PC-9 (cell line): ENCODE data around the gene KIF21B. TPM values are rescaled to one million over a fixed set of nuclear protein-coding genes. Genes with fewer than 3 reads are reported as not detected.

Experiments
- BruUV-seq: library from RNA; stranded (reverse); fragments of 400-500 nt; replicated peaks from 2 replicates; lab custom pipeline; 2021; lab: Mats Ljungman, UMichigan
- CTCF ChIA-PET: fragments of 300-600 bp; sonication (Branson Sonifier 250); formaldehyde crosslinking; loops from one replicate; lab custom pipeline; 2022; ENCODE audit warnings: antibody characterized with exemption; lab: Charles Lee
- POLR2A ChIA-PET: fragments of 300-600 bp; sonication (Branson Sonifier 250); formaldehyde crosslinking; loops from one replicate; lab custom pipeline; 2022; ENCODE audit warnings: antibody characterized with exemption; ENCODE audit not compliant: unreplicated experiment; lab: Charles Lee
- DNase-seq, 2 experiments: peaks; one replicate each; pipeline versions ENCODE4 v3.0.0 to v3.0.0-alpha.2; 2015 to 2022; ENCODE audit warnings: mixed read lengths in 1 of 2
- H2AFZ ChIP-seq: fragments of 200-600 bp; sonication (generic); 2 replicates; pipeline ENCODE4 v1.8.1; 2017; ENCODE audit warnings: antibody characterized with exemption
- H3F3A ChIP-seq: fragments of 200-600 bp; sonication (generic); 2 replicates; pipeline ENCODE4 v1.8.1; 2017; ENCODE audit warnings: antibody characterized with exemption, mild to moderate bottlenecking, low read depth; ENCODE audit not compliant: insufficient read depth
- H3K27ac ChIP-seq: fragments of 200-600 bp; sonication (generic); 2 replicates; pipeline ENCODE4 v1.6.1; 2016; ENCODE audit warnings: mixed run types
- H3K27me3 ChIP-seq: fragments of 200-600 bp; sonication (generic); 2 replicates; pipeline ENCODE4 v1.6.1; 2016; ENCODE audit warnings: low read depth, mixed run types; ENCODE audit not compliant: insufficient read depth
- H3K36me3 ChIP-seq: fragments of 200-600 bp; sonication (generic); 2 replicates; pipeline ENCODE4 v1.6.1; 2016; ENCODE audit warnings: low read depth, mixed run types
- H3K4me1 ChIP-seq: fragments of 200-600 bp; sonication (generic); replicated peaks from 2 replicates; pipeline ENCODE4 v1.6.1; 2016; ENCODE audit warnings: mixed run types; ENCODE audit not compliant: insufficient read depth
- H3K4me2 ChIP-seq: fragments of 200-600 bp; sonication (generic); 2 replicates; pipeline ENCODE4 v1.6.1; 2017; ENCODE audit warnings: mixed run types
- H3K4me3 ChIP-seq: fragments of 200-600 bp; sonication (generic); 2 replicates; pipeline ENCODE4 v1.6.1; 2016; ENCODE audit warnings: mixed run types
- H3K79me2 ChIP-seq: fragments of 200-600 bp; sonication (generic); 2 replicates; pipeline ENCODE4 v1.6.1; 2017; ENCODE audit warnings: low read depth, mixed run types
- H3K9me2 ChIP-seq: fragments of 200-600 bp; sonication (generic); 2 replicates; pipeline ENCODE4 v1.8.1; 2017; ENCODE audit warnings: mild to moderate bottlenecking; ENCODE audit not compliant: insufficient read depth
- H3K9me3 ChIP-seq: fragments of 200-600 bp; sonication (generic); 2 replicates; pipeline ENCODE4 v1.8.1; 2016; ENCODE audit warnings: low read depth; ENCODE audit not compliant: insufficient read depth
- H4K20me1 ChIP-seq: fragments of 200-600 bp; sonication (generic); 2 replicates; pipeline ENCODE4 v1.8.1; 2017; ENCODE audit not compliant: insufficient read depth
- CTCF ChIP-seq: fragments of 200-600 bp; sonication (generic); conservative IDR thresholded peaks from 2 replicates; pipeline ENCODE4 v1.6.1; 2017; ENCODE audit warnings: mixed run types, antibody characterized with exemption, mild to moderate bottlenecking, moderate library complexity
- EZH2 ChIP-seq: fragments of 200-600 bp; sonication (generic); IDR thresholded peaks from 2 replicates; pipeline ENCODE4 v1.8.0; 2017; ENCODE audit warnings: antibody characterized with exemption, low read depth
- intact Hi-C: fragments of 100-400 bp; cut with micrococcal nuclease; formaldehyde crosslinking; loops from one replicate; pipeline ENCODE4 v1.10.0; 2022; ENCODE audit not compliant: unreplicated experiment
- total RNA-seq: library from RNA; stranded (reverse); gene quantifications from 2 replicates; pipeline ENCODE4 v1.2.3, GENCODE V29; 2021

Gene KIF21B
- total RNA-seq, 1 experiment from 2014 or later = 3.7 TPM

GRCh38 chr1:200973937-200974657, 49.4 kb downstream of the KIF21B start:
- Histone ChIP-seq H3K79me2 (no peaks in the 10 kb centered on the region), H3K27ac (no peak overlapping the region), H3K4me3 (no peak overlapping the region), H3K9me2 (no peaks in the 10 kb centered on the region), H3K36me3 (no peaks in the 10 kb centered on the region), H4K20me1 (no peaks in the 10 kb centered on the region), H3K4me1 (peaks cover 24% of the 10 kb centered on the region), H3K9me3 (no peaks in the 10 kb centered on the region), H2AFZ (no peak overlapping the region), H3K27me3 (no peaks in the 10 kb centered on the region), H3K4me2 (no peak overlapping the region), H3F3A (no peaks in the 10 kb centered on the region)
- ChIA-PET CTCF (no interaction called here), POLR2A (interaction anchor here (0.7 kb wide), 1 partner anchor 71 kb away, joined by 5 read pairs; no protein-coding TSS in a partner anchor)
- no TSS peak for BruUV-seq
- no peak for TF ChIP-seq EZH2
- TF ChIP-seq CTCF = no peak
- no peak for DNase-seq
- intact Hi-C loops = loop anchor here (5.0 kb wide), 1 partner anchor 248 kb away; no protein-coding TSS in a partner anchor

DNA sequence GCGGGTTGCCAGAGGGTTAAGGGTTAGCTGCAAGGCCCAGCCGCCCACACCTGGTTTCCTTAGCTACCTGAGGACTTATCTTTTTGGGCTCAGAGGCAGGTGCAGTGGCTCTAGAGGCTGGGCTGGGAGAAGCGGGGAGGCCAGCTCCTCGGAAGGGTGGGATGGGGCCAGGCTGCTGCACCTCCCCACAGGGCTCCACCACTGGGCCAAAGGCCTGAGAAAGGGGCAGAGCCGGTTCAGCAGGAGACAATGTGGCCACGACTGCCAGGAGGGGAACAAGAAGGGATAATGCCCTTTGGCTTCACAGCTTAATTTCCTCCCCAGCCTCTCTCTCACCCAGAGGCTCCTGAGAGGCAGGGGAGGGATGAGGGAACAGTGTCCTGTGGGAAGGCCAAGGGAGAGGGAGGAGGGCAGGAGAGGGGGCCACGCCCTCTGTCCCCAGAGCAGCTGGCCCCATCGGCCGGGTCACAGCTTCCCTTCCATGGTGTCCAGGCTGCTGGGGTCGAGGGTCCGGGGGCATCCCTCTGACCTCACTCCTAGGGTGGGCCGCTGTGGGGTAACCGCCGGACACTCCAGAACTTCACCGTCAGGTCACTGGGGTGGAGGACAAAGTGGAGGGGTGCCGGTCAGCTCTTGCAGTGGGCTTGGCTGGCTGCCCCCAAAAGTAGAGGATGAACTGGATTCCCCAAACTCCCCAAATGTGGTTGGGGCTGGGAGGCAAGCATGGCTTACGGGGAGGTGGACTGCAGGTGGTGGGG, 50.4 kb downstream of the KIF21B start:
- H3K79me2 ChIP-seq = no peaks in the 10 kb centered on the region

More for the DNA sequence above, 50.4 kb downstream of the KIF21B start:
- Histone ChIP-seq H3K36me3 (no peaks in the 10 kb centered on the region), H3F3A (no peaks in the 10 kb centered on the region), H3K4me3 (no peak overlapping the region), H3K9me2 (no peaks in the 10 kb centered on the region), H4K20me1 (no peaks in the 10 kb centered on the region), H3K4me2 (peak overlapping the region; percentile 67), H3K4me1 (peaks cover 24% of the 10 kb centered on the region), H3K27me3 (no peaks in the 10 kb centered on the region), H3K9me3 (no peaks in the 10 kb centered on the region), H2AFZ (no peak overlapping the region), H3K27ac (no peak overlapping the region)
- peak; percentile 35 to 54 for DNase-seq
- ChIA-PET CTCF (interaction anchor here (0.7 to 1.7 kb wide), 6 partner anchors 9 to 414 kb away, joined by 3 to 8 read pairs (median 4); no protein-coding TSS in a partner anchor), POLR2A (interaction anchor here (0.7 kb wide), 1 partner anchor 72 kb away, joined by 5 read pairs; no protein-coding TSS in a partner anchor)
- BruUV-seq = no TSS peak
- TF ChIP-seq EZH2 (no peak), CTCF (no peak)
- intact Hi-C loops = loop anchor here (1.0 to 5.0 kb wide), 2 partner anchors 70 to 249 kb away; no protein-coding TSS in a partner anchor
